GM12878 (cell line): ENCODE measurements around the gene C1S. TPM values are rescaled to one million over a fixed set of nuclear protein-coding genes. Genes with fewer than 3 reads are reported as not detected.
A peak's percentile ranks its signal among the peaks of the same experiment; 100 is the strongest.

Source experiments
- ATAC-seq: fragments of 200-7000 bp; cut with Tn5 transposase; 3 replicates; pipeline ENCODE4 v1.9.1; 2020; ENCODE audit warnings: mild to moderate bottlenecking, moderate library complexity
- BruUV-seq: library from RNA; stranded (reverse); fragments of 400-500 nt; replicated peaks from 2 replicates; lab custom pipeline; 2021; lab: Mats Ljungman, UMichigan
- CTCF ChIA-PET: fragments of 300-600 bp; sonication (Branson Sonifier 250); formaldehyde crosslinking; extraction: SDS; loops from one replicate; lab custom pipeline; 2021; ENCODE audit warnings: inconsistent platforms; lab: Yijun Ruan, JAX
- POLR2A ChIA-PET: fragments of 350-600 bp; formaldehyde crosslinking; extraction: SDS; loops from one replicate; lab custom pipeline; 2021; ENCODE audit warnings: inconsistent platforms; lab: Charles Lee
- RAD21 ChIA-PET: fragments of 300-600 bp; sonication (Branson Sonifier 250); formaldehyde crosslinking; loops from one replicate; lab custom pipeline; 2023; ENCODE audit warnings: antibody characterized with exemption; ENCODE audit not compliant: unreplicated experiment; lab: Charles Lee
- SMC1A ChIA-PET: fragments of 300-600 bp; sonication (Branson Sonifier 250); formaldehyde crosslinking; loops from one replicate; lab custom pipeline; 2023; ENCODE audit not compliant: unreplicated experiment, uncharacterized antibody; lab: Charles Lee
- DNase-seq: peaks from one replicate; pipeline ENCODE4 v3.0.0-alpha.2; 2011; ENCODE audit warnings: low read depth, low spot score
- FAIRE-seq: peaks from 3 replicates; lab custom pipeline; 2011; peaks lifted over from hg19 to GRCh38; lab: Jason Lieb, UNC
- H2AFZ ChIP-seq: 2 replicates; pipeline ENCODE4 v1.6.0; 2011; ENCODE audit warnings: low read depth, low read length, control low read depth; ENCODE audit not compliant: control insufficient read depth
- H3K27ac ChIP-seq: 2 replicates; pipeline ENCODE4 v1.5.1; 2011; ENCODE audit warnings: control low read depth; ENCODE audit not compliant: control insufficient read depth, insufficient read depth
- H3K27me3 ChIP-seq, 2 experiments: replicated peaks in 1 of 2; 2 replicates each; pipeline versions ENCODE4 v1.6.0 to v1.6.1; 2011; ENCODE audit warnings: low read length in 1 of 2; ENCODE audit not compliant: control insufficient read depth in 2 of 2, insufficient read depth in 2 of 2
- H3K36me3 ChIP-seq, 2 experiments: 2 replicates each; pipeline ENCODE4 v1.5.1; 2011; ENCODE audit warnings: low read length in 1 of 2; ENCODE audit not compliant: control insufficient read depth in 2 of 2, insufficient read depth in 2 of 2
- H3K4me1 ChIP-seq: 2 replicates; pipeline ENCODE4 v1.6.1; 2011; ENCODE audit warnings: mild to moderate bottlenecking, low read length, moderate library complexity, mixed read lengths; ENCODE audit not compliant: control insufficient read depth, insufficient read depth
- H3K4me2 ChIP-seq: 2 replicates; pipeline ENCODE4 v1.6.0; 2011; ENCODE audit warnings: control low read depth; ENCODE audit not compliant: control insufficient read depth, insufficient read depth
- H3K4me3 ChIP-seq: fragments of 200-600 bp; sonication (generic); 2 replicates; pipeline ENCODE4 v1.5.1; 2016
- H3K79me2 ChIP-seq: 2 replicates; pipeline ENCODE4 v1.6.0; 2011; ENCODE audit warnings: low read length; ENCODE audit not compliant: control insufficient read depth, insufficient read depth
- H3K9ac ChIP-seq: 2 replicates; pipeline ENCODE4 v1.8.0; 2011; ENCODE audit warnings: low read length, control low read depth, mixed read lengths; ENCODE audit not compliant: control insufficient read depth, insufficient read depth
- H3K9me3 ChIP-seq: replicated peaks from 3 replicates; pipeline ENCODE4 v1.5.1; 2011; ENCODE audit warnings: mild to moderate bottlenecking, low read length; ENCODE audit not compliant: control insufficient read depth, insufficient read depth
- H4K20me1 ChIP-seq: 2 replicates; pipeline ENCODE4 v1.6.0; 2011; ENCODE audit not compliant: control insufficient read depth, insufficient read depth
- BACH1 ChIP-seq: fragments of 450-650 bp; IDR thresholded peaks from 2 replicates; pipeline ENCODE4 v1.6.1; 2017; ENCODE audit warnings: mild to moderate bottlenecking, borderline replicate concordance
- BRCA1 ChIP-seq: IDR thresholded peaks from 2 replicates; pipeline ENCODE4 v1.6.1; 2011; ENCODE audit warnings: low read depth, low read length, improper control_type of control experiment
- CEBPB ChIP-seq, 2 experiments: fragments of 150-350 bp in 1 of 2; IDR thresholded peaks; 2 replicates each; pipeline ENCODE4 v1.6.1; 2012 to 2014; ENCODE audit warnings: low read depth in 2 of 2, low read length in 2 of 2, borderline replicate concordance in 1 of 2, inconsistent platforms in 1 of 2
- FOXM1 ChIP-seq: IDR thresholded peaks from 2 replicates; pipeline ENCODE4 v1.6.1; 2012; ENCODE audit warnings: low read depth, mild to moderate bottlenecking, inconsistent platforms, low read length, moderate library complexity
- HDGF ChIP-seq: fragments of 450-650 bp; IDR thresholded peaks from 2 replicates; pipeline ENCODE4 v1.6.1; 2016; ENCODE audit warnings: antibody characterized with exemption
- POLR2A ChIP-seq: IDR thresholded peaks from 2 replicates; pipeline ENCODE4 v1.6.1; 2011; ENCODE audit warnings: low read depth, mild to moderate bottlenecking, low read length
- SIX5 ChIP-seq: IDR thresholded peaks from 2 replicates; pipeline ENCODE4 v1.6.1; 2011; ENCODE audit warnings: mild to moderate bottlenecking, low read depth, low read length, moderate library complexity; ENCODE audit not compliant: severe bottlenecking
- SREBF2 ChIP-seq: IDR thresholded peaks from 2 replicates; pipeline ENCODE4 v1.6.1; 2012; ENCODE audit warnings: mild to moderate bottlenecking, low read length
- USF2 ChIP-seq: IDR thresholded peaks from 2 replicates; pipeline ENCODE4 v1.6.1; 2011; ENCODE audit warnings: low read depth, low read length, improper control_type of control experiment, borderline replicate concordance
- WRNIP1 ChIP-seq: IDR thresholded peaks from 2 replicates; pipeline ENCODE4 v1.6.1; 2011; ENCODE audit warnings: low read depth, low read length, improper control_type of control experiment, borderline replicate concordance
- ZBED1 ChIP-seq: IDR thresholded peaks from 2 replicates; pipeline ENCODE4 v1.6.1; 2016; ENCODE audit warnings: borderline replicate concordance
- ZNF217 ChIP-seq: fragments of 450-650 bp; IDR thresholded peaks from 2 replicates; pipeline ENCODE4 v1.6.1; 2017; ENCODE audit warnings: antibody characterized with exemption, mild to moderate bottlenecking
- WGBS: methylation state at CpG from one replicate; pipeline ENCODE4 v1.1.6; 2016; ENCODE audit warnings: low lambda C conversion rate; ENCODE audit not compliant: insufficient replicate concordance, insufficient coverage; ENCODE audit errors: missing lambda C conversion rate; 5-methylcytosine and 5-hydroxymethylcytosine counted together
- in situ Hi-C: fragments of 300-500 bp; cut with MboI; formaldehyde crosslinking; loops from 9 replicates; pipeline ENCODE4 v1.14.3; 2018; ENCODE audit warnings: mixed read lengths
- intact Hi-C: fragments of 100-400 bp; cut with micrococcal nuclease; formaldehyde crosslinking; loops from one replicate; pipeline ENCODE4 v1.14.2; 2022; ENCODE audit not compliant: unreplicated experiment
- polyA plus RNA-seq, 11 experiments: library from polyadenylated mRNA; depleted of rRNA in 4 of 11; unstranded in 6 of 11; stranded (reverse) in 5 of 11; fragments of >200 nt; fragmentation: Nextera tagmentation in 4 of 11; fragmentation: Illumina TruSeq in 1 of 11; extraction: Ambion mirVana in 4 of 11; extraction: Trizol in 1 of 11; gene quantifications; 1 replicate in 1 of 11; 2 replicates in 10 of 11; pipeline versions ENCODE4 v1.2.1 to v1.2.3, GENCODE V29; 2011 to 2016; ENCODE audit warnings: inconsistent platforms in 2 of 11, missing spikeins in 2 of 11, low read depth in 1 of 11
- total RNA-seq, 4 experiments: library from RNA; depleted of rRNA in 3 of 4; stranded (reverse); fragments of >200 nt in 3 of 4; fragmentation: Illumina TruSeq in 1 of 4; extraction: Trizol in 1 of 4; gene quantifications; 2 replicates each; pipeline versions ENCODE4 v1.2.1 to v1.2.3, GENCODE V29; 2013 to 2021
- TF ChIP-seq, protein P1 (sequence below): IDR thresholded peaks from 2 replicates; pipeline ENCODE4 v1.6.1; 2011; ENCODE audit warnings: borderline replicate concordance, low read depth, mild to moderate bottlenecking, moderate library complexity, mixed read lengths, low read length; ENCODE audit not compliant: insufficient read depth; ENCODE audit errors: extremely low read length
- TF ChIP-seq, protein P2 (sequence below): fragments of 450-650 bp; IDR thresholded peaks from 2 replicates; pipeline ENCODE4 v1.6.1; 2016; ENCODE audit warnings: mild to moderate bottlenecking, moderate library complexity, borderline replicate concordance

C1S gene
- total and polyA plus RNA-seq, 10 of the 15 experiments (the other 5 are each of a cell fraction or from before 2014, with no cell fraction given) = 0.10 to 1.4 (median 0.42) TPM

GRCh38 chr12:7045913-7046312 lies 14.6 kb upstream of the C1S start:
- in situ Hi-C loops (no loop called here), intact Hi-C loops (no loop called here)
- no peak for DNase-seq
- no peak for FAIRE-seq
- Histone ChIP-seq H3K27me3 (no peaks in the 10 kb centered on the region), H3K4me1 (no peaks in the 10 kb centered on the region; the same call in 1 of the 2 replicates), H3K79me2 (no peaks in the 10 kb centered on the region), H3K4me3 (no peak overlapping the region), H3K9me3 (no peaks in the 10 kb centered on the region), H2AFZ (peak overlapping the region; percentile 33; the same call in 1 of the 2 replicates), H3K4me2 (no peak overlapping the region), H3K27ac (no peak overlapping the region), H3K36me3 (no peaks in the 10 kb centered on the region), H4K20me1 (no peaks in the 10 kb centered on the region), H3K9ac (no peak overlapping the region)
- 40% methylated on average over 9 of the region's 9 CpGs for WGBS
- peak; percentile 36 for ATAC-seq
- ChIA-PET RAD21 (no interaction called here), POLR2A (no interaction called here), SMC1A (no interaction called here), CTCF (no interaction called here)
- BruUV-seq = no TSS peak
- TF ChIP-seq, protein P1, sequence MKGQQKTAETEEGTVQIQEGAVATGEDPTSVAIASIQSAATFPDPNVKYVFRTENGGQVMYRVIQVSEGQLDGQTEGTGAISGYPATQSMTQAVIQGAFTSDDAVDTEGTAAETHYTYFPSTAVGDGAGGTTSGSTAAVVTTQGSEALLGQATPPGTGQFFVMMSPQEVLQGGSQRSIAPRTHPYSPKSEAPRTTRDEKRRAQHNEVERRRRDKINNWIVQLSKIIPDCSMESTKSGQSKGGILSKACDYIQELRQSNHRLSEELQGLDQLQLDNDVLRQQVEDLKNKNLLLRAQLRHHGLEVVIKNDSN = no peak
- TF ChIP-seq POLR2A = no peak
- TF ChIP-seq SREBF2 = no peak
- TF ChIP-seq HDGF = no peak
- no peak for TF ChIP-seq BACH1
- TF ChIP-seq, protein P2, sequence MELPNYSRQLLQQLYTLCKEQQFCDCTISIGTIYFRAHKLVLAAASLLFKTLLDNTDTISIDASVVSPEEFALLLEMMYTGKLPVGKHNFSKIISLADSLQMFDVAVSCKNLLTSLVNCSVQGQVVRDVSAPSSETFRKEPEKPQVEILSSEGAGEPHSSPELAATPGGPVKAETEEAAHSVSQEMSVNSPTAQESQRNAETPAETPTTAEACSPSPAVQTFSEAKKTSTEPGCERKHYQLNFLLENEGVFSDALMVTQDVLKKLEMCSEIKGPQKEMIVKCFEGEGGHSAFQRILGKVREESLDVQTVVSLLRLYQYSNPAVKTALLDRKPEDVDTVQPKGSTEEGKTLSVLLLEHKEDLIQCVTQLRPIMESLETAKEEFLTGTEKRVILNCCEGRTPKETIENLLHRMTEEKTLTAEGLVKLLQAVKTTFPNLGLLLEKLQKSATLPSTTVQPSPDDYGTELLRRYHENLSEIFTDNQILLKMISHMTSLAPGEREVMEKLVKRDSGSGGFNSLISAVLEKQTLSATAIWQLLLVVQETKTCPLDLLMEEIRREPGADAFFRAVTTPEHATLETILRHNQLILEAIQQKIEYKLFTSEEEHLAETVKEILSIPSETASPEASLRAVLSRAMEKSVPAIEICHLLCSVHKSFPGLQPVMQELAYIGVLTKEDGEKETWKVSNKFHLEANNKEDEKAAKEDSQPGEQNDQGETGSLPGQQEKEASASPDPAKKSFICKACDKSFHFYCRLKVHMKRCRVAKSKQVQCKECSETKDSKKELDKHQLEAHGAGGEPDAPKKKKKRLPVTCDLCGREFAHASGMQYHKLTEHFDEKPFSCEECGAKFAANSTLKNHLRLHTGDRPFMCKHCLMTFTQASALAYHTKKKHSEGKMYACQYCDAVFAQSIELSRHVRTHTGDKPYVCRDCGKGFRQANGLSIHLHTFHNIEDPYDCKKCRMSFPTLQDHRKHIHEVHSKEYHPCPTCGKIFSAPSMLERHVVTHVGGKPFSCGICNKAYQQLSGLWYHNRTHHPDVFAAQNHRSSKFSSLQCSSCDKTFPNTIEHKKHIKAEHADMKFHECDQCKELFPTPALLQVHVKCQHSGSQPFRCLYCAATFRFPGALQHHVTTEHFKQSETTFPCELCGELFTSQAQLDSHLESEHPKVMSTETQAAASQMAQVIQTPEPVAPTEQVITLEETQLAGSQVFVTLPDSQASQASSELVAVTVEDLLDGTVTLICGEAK = no peak
- no peak for TF ChIP-seq CEBPB (IDR thresholded peaks at IDR 0.05; ENCODE audit: borderline replicate concordance in 1 of 2, low read depth in 2 of 2, low read length in 2 of 2)
- TF ChIP-seq ZNF217 = no peak
- TF ChIP-seq WRNIP1 = no peak
- TF ChIP-seq SIX5 = no peak
- TF ChIP-seq ZBED1 = no peak
- no peak for TF ChIP-seq FOXM1
- TF ChIP-seq USF2 = no peak
- TF ChIP-seq BRCA1 = no peak
